ENCODE measurements around the gene RHBDD3.

Gene RHBDD3

GRCh38 chr22:29216873-29217666 lies 50.7 kb downstream of the RHBDD3 start:
- DNase-seq (ENCODE audit: low spot score) = no peak

- DNase-seq (ENCODE audit: low spot score) = no peak
Observed at GRCh38 chr22:29216011-29216872, 51.5 kb downstream of the RHBDD3 start.

- DNase-seq (ENCODE audit: low spot score) = no peak
Observed at GRCh38 chr22:29215012-29215860, 52.5 kb downstream of the RHBDD3 start.

- DNase-seq (ENCODE audit: low spot score) = no peak
Observed at GRCh38 chr22:29214232-29214631, 53.5 kb downstream of the RHBDD3 start.

GRCh38 chr22:29213493-29213892 lies 54.3 kb downstream of the RHBDD3 start:
- no peak for DNase-seq (ENCODE audit: low spot score)

GRCh38 chr22:29212743-29213142 lies 55.0 kb downstream of the RHBDD3 start:
- peak; percentile 52 for DNase-seq (ENCODE audit: low spot score)

GRCh38 chr22:29211466-29211865 lies 56.3 kb downstream of the RHBDD3 start:
- no peak for DNase-seq (ENCODE audit: low spot score)

GRCh38 chr22:29211066-29211465 lies 56.7 kb downstream of the RHBDD3 start:
- DNase-seq (ENCODE audit: low spot score) = no peak
